Ascending aorta (tissue), 2 donors: ENCODE measurements around the gene ACVR2B. TPM values are rescaled to one million over a fixed set of nuclear protein-coding genes. Genes with fewer than 3 reads are reported as not detected.

Experiments used
- DNase-seq, 2 donors: peaks; one replicate each; pipeline ENCODE4 v3.0.0-alpha.2; 2019; ENCODE audit warnings: low spot score in 2 of 2
- H3K27ac ChIP-seq, 2 donors: fragments of 200-600 bp; sonication (generic); one replicate each; pipeline ENCODE4 v1.5.1; 2016 to 2017; ENCODE audit warnings: mild to moderate bottlenecking in 1 of 2
- H3K27me3 ChIP-seq: fragments of 200-600 bp; sonication (generic); one replicate; pipeline ENCODE4 v1.5.1; 2017
- H3K36me3 ChIP-seq, 2 donors: fragments of 200-600 bp; sonication (generic); one replicate each; pipeline ENCODE4 v1.5.1; 2016
- H3K4me1 ChIP-seq, 2 donors: fragments of 200-600 bp; sonication (generic); one replicate each; pipeline ENCODE4 v1.5.1; 2016 to 2017; ENCODE audit warnings: mild to moderate bottlenecking in 1 of 2
- H3K4me3 ChIP-seq, 2 donors: fragments of 200-600 bp; sonication (generic); one replicate each; pipeline ENCODE4 v1.5.1; 2016 to 2017; ENCODE audit warnings: mild to moderate bottlenecking in 1 of 2
- H3K9me3 ChIP-seq, 2 donors: fragments of 200-600 bp; sonication (generic); one replicate each; pipeline ENCODE4 v1.5.1; 2016
- intact Hi-C: fragments of 100-400 bp; cut with DNase I; formaldehyde crosslinking; loops from one replicate; pipeline ENCODE4 v1.15.1; 2023
- total RNA-seq: library from RNA; depleted of rRNA; stranded (reverse); fragments of >200 nt; gene quantifications from one replicate; pipeline ENCODE4 v1.1.0, GENCODE V29; 2016
- TF ChIP-seq, protein P1 (sequence below), 3 experiments: fragments of 200-600 bp in 2 of 3; fragments of 450-650 bp in 1 of 3; sonication (generic) in 2 of 3; IDR thresholded peaks; one replicate each; pipeline ENCODE4 v1.5.1; 2016 to 2019; ENCODE audit warnings: antibody characterized with exemption in 3 of 3, mild to moderate bottlenecking in 1 of 3, moderate library complexity in 1 of 3

Gene ACVR2B
- total RNA-seq, 1 donor from 2014 or later, result 15.2 TPM

DNA sequence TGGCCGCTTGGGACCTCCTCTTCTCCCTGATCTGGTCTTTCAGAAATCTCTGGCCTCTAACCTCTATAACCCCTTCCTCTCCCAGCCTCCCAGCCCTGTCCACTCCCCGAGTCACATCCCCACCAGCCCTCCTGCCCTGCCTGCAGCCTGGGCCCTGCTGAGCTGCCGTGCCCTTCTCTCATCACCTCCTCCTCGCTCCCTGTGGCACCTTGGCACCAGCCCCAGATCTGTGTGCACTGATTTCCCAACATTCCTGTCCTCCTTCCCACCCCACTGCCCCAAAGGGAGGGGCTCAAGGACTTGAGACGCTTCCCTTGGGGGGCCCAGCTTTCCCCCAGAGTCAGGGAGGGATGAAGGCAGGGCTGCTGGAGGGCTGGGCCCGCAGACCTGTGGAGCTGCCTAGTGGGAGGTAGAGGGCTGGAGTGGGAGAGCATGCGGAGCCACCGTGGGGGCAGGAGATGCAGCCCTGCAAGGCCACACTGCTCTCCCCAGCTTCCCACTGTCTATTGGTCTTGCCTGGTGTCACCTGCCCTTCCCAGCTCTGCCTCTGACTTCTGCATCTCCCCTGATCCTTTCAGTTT lies 85.2 kb downstream of the ACVR2B start:
- Histone ChIP-seq H3K9me3 (no peaks in the 10 kb centered on the region), H3K27me3 (no peaks in the 10 kb centered on the region), H3K27ac (no peak overlapping the region), H3K36me3 (peaks cover 0 to 7% of the 10 kb centered on the region in 2 donors), H3K4me1 (no peaks in the 10 kb centered on the region), H3K4me3 (no peak overlapping the region)
- no peak for DNase-seq
- TF ChIP-seq, protein P1, sequence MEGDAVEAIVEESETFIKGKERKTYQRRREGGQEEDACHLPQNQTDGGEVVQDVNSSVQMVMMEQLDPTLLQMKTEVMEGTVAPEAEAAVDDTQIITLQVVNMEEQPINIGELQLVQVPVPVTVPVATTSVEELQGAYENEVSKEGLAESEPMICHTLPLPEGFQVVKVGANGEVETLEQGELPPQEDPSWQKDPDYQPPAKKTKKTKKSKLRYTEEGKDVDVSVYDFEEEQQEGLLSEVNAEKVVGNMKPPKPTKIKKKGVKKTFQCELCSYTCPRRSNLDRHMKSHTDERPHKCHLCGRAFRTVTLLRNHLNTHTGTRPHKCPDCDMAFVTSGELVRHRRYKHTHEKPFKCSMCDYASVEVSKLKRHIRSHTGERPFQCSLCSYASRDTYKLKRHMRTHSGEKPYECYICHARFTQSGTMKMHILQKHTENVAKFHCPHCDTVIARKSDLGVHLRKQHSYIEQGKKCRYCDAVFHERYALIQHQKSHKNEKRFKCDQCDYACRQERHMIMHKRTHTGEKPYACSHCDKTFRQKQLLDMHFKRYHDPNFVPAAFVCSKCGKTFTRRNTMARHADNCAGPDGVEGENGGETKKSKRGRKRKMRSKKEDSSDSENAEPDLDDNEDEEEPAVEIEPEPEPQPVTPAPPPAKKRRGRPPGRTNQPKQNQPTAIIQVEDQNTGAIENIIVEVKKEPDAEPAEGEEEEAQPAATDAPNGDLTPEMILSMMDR (IDR thresholded peaks at IDR 0.05), result no peak
- intact Hi-C loops, result no loop called here

- H3K9me3 ChIP-seq, result no peaks in the 10 kb centered on the region
- TF ChIP-seq, protein P1 (IDR thresholded peaks at IDR 0.05), result no peak
- H3K27me3 ChIP-seq, result no peaks in the 10 kb centered on the region
- no peak for DNase-seq
- H3K4me3 ChIP-seq, result no peak overlapping the region
- no peak overlapping the region for H3K27ac ChIP-seq
- no peaks in the 10 kb centered on the region for H3K4me1 ChIP-seq
- no peaks in the 10 kb centered on the region for H3K36me3 ChIP-seq
- intact Hi-C loops, result no loop called here
Observed at GRCh38 chr3:38541806-38542205, 88.1 kb downstream of the ACVR2B start.

Other genes with a start within 250 kb of the ACVR2B start
- gene SLC22A13, start 188.1 kb upstream of the ACVR2B start, total RNA-seq, result not detected
- not detected for gene SLC22A14, start 171.6 kb upstream of the ACVR2B start, total RNA-seq
- 0.43 TPM for gene XYLB, start 107.1 kb upstream of the ACVR2B start, total RNA-seq
- gene EXOG, start 42.5 kb downstream of the ACVR2B start, total RNA-seq, result 11.2 TPM
- 2.7 TPM for gene SCN5A, start 195.8 kb downstream of the ACVR2B start, total RNA-seq